ENCODE data around the gene MAP3K7.

Gene MAP3K7

DNA sequence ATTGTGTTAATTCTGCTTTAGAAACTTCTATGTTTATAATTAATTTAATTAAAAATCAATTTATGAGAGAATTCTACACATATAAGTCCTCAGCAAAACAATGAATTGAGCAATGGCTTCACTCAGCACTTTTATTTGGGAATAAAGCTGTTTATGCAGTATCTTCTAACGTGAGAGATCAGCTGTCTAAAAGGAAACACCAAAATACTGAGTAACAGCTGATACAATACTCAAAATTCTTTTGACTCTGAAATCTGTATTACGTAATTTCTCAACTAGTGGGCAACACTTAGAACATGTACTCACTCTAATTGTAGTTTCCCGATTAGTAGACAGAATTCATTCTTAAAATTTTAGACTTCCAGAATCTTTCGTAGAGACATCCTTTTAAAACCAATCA lies 49.8 kb downstream of the MAP3K7 start:
- Histone ChIP-seq H3K36me3 (ENCODE audit: control insufficient read depth, low read length) (peaks cover 12% of the 10 kb centered on the region; the same call in 1 of the 2 replicates), H3K4me3 (ENCODE audit: low read length) (no peak overlapping the region), H4K20me1 (ENCODE audit: control insufficient read depth, insufficient read depth, low read depth, low read length) (no peaks in the 10 kb centered on the region), H3F3A (ENCODE audit: control insufficient read depth, insufficient read depth) (no peaks in the 10 kb centered on the region; the same call in none of the 2 replicates), H3K27ac (ENCODE audit: low read depth, low read length) (no peak overlapping the region), H3K4me2 (ENCODE audit: low read length) (no peak overlapping the region), H3K27me3 (ENCODE audit: control insufficient read depth, low read length) (no peaks in the 10 kb centered on the region), H3K79me2 (ENCODE audit: control insufficient read depth, low read length) (no peaks in the 10 kb centered on the region), H3K9me2 (replicated peaks; ENCODE audit: control insufficient read depth, low read length) (no peaks in the 10 kb centered on the region), H3K4me1 (ENCODE audit: control insufficient read depth, low read length) (peaks cover 18% of the 10 kb centered on the region), H3K9me3 (ENCODE audit: control insufficient read depth, insufficient read depth, low read length) (no peaks in the 10 kb centered on the region)
- TF ChIP-seq, protein P1, sequence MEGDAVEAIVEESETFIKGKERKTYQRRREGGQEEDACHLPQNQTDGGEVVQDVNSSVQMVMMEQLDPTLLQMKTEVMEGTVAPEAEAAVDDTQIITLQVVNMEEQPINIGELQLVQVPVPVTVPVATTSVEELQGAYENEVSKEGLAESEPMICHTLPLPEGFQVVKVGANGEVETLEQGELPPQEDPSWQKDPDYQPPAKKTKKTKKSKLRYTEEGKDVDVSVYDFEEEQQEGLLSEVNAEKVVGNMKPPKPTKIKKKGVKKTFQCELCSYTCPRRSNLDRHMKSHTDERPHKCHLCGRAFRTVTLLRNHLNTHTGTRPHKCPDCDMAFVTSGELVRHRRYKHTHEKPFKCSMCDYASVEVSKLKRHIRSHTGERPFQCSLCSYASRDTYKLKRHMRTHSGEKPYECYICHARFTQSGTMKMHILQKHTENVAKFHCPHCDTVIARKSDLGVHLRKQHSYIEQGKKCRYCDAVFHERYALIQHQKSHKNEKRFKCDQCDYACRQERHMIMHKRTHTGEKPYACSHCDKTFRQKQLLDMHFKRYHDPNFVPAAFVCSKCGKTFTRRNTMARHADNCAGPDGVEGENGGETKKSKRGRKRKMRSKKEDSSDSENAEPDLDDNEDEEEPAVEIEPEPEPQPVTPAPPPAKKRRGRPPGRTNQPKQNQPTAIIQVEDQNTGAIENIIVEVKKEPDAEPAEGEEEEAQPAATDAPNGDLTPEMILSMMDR (IDR thresholded peaks at IDR 0.05; ENCODE audit: low read depth, low read length, poor library complexity, severe bottlenecking) = no peak
- no peak for TF ChIP-seq EZH2phosphoT487 (IDR thresholded peaks at IDR 0.05; ENCODE audit: borderline replicate concordance, low read length)

DNA sequence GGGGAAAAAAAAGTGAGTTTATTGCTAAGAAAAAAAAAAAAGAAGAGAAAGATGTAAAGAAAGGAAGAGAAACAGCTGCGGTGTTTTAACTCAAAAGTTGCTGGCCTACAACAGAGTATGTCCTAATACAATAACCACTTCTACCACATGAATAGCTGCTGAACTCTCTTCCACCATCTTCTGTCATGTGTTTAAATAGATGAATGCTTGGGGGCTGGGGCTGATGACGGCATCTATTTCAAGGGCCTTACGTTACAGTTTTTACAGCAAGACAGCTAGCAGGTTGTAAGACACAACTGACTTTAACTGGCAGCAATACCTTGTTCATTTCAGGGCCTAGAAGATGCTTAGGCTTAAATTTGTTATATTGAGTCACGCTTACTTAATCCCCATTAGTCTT lies 50.4 kb downstream of the MAP3K7 start:
- TF ChIP-seq, protein P1 (IDR thresholded peaks at IDR 0.05; ENCODE audit: low read depth, low read length, poor library complexity, severe bottlenecking) = no peak
- no peak for TF ChIP-seq EZH2phosphoT487 (IDR thresholded peaks at IDR 0.05; ENCODE audit: borderline replicate concordance, low read length)
- Histone ChIP-seq H4K20me1 (ENCODE audit: control insufficient read depth, insufficient read depth, low read depth, low read length) (no peaks in the 10 kb centered on the region), H3K9me2 (replicated peaks; ENCODE audit: control insufficient read depth, low read length) (no peaks in the 10 kb centered on the region), H3K36me3 (ENCODE audit: control insufficient read depth, low read length) (peaks cover 12% of the 10 kb centered on the region; the same call in 1 of the 2 replicates), H3F3A (ENCODE audit: control insufficient read depth, insufficient read depth) (no peaks in the 10 kb centered on the region; the same call in none of the 2 replicates), H3K4me2 (ENCODE audit: low read length) (no peak overlapping the region), H3K27ac (ENCODE audit: low read depth, low read length) (no peak overlapping the region), H3K27me3 (ENCODE audit: control insufficient read depth, low read length) (no peaks in the 10 kb centered on the region), H3K4me1 (ENCODE audit: control insufficient read depth, low read length) (peaks cover 18% of the 10 kb centered on the region), H3K9me3 (ENCODE audit: control insufficient read depth, insufficient read depth, low read length) (no peaks in the 10 kb centered on the region), H3K4me3 (ENCODE audit: low read length) (no peak overlapping the region), H3K79me2 (ENCODE audit: control insufficient read depth, low read length) (no peaks in the 10 kb centered on the region)

DNA sequence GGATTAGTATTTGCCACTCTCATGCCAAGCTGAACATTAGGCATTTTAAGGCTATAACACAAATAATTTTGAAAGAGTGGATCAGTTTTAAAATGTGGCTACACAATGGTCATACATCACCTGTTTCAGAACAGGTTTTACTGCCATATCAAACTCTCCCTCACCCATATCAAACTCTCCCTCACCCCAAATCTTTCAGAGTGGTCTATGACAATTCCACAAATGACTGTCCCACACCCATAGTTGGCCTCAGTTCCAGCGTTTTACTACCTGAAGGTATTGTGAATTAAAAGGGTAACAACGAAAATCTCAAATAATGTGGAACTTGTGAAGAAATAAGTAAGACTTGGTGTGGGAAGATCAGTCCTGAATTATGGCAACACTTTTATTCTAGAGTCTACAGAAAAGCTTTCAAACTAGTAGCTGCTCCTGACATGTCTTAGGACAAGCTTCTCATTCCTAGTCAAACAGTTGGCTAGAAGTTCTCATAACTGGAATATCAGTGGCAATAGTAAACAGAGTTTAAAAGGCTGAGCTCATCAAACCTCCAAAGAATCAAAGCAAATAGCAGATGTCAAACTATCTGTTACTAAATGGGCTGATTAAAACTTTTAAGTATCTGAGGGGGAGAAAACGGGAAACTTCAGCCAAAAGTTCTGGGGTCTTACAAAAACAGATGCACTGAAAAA lies 52.4 kb downstream of the MAP3K7 start:
- Histone ChIP-seq H3K4me3 (ENCODE audit: low read length) (no peak overlapping the region), H3K79me2 (ENCODE audit: control insufficient read depth, low read length) (no peaks in the 10 kb centered on the region), H3K27me3 (ENCODE audit: control insufficient read depth, low read length) (no peaks in the 10 kb centered on the region), H3F3A (ENCODE audit: control insufficient read depth, insufficient read depth) (no peaks in the 10 kb centered on the region), H3K9me2 (replicated peaks; ENCODE audit: control insufficient read depth, low read length) (no peaks in the 10 kb centered on the region), H4K20me1 (ENCODE audit: control insufficient read depth, insufficient read depth, low read depth, low read length) (no peaks in the 10 kb centered on the region), H3K4me1 (ENCODE audit: control insufficient read depth, low read length) (peaks cover 18% of the 10 kb centered on the region), H3K36me3 (ENCODE audit: control insufficient read depth, low read length) (peaks cover 12% of the 10 kb centered on the region; the same call in 1 of the 2 replicates), H3K9me3 (ENCODE audit: control insufficient read depth, insufficient read depth, low read length) (no peaks in the 10 kb centered on the region), H3K4me2 (ENCODE audit: low read length) (no peak overlapping the region), H3K27ac (ENCODE audit: low read depth, low read length) (no peak overlapping the region)
- no peak for TF ChIP-seq EZH2phosphoT487 (IDR thresholded peaks at IDR 0.05; ENCODE audit: borderline replicate concordance, low read length)
- TF ChIP-seq, protein P1 (IDR thresholded peaks at IDR 0.05; ENCODE audit: low read depth, low read length, poor library complexity, severe bottlenecking) = no peak

Measured in DOHH2 (cell line).